ENCODE data around the gene BTD. TPM values are rescaled to one million over a fixed set of nuclear protein-coding genes. Genes with fewer than 3 reads are reported as not detected.

Gene BTD
- total RNA-seq, 1 donor from 2014 or later: 12.7 TPM

GRCh38 chr3:15631426-15632211 is 30.1 kb downstream of the BTD start:
- Mint-ChIP-seq H3K27ac (ENCODE audit: unreplicated experiment) (peak overlapping the region; percentile 31), H3K4me3 (ENCODE audit: unreplicated experiment) (no peak overlapping the region), H3K27me3 (ENCODE audit: unreplicated experiment) (peaks cover 6% of the 10 kb centered on the region), H3K36me3 (ENCODE audit: unreplicated experiment) (peaks cover 6% of the 10 kb centered on the region), H3K4me1 (ENCODE audit: low read depth, unreplicated experiment) (peaks cover 5% of the 10 kb centered on the region), H3K9me3 (ENCODE audit: unreplicated experiment) (no peaks in the 10 kb centered on the region)
- TF ChIP-seq CTCF (IDR thresholded peaks at IDR 0.05; ENCODE audit: partially characterized antibody, unreplicated experiment): no peak
- DNase-seq: peak; percentile 30

GRCh38 chr3:15632212-15632580 is 30.7 kb downstream of the BTD start:
- no peak for TF ChIP-seq CTCF (IDR thresholded peaks at IDR 0.05; ENCODE audit: partially characterized antibody, unreplicated experiment)
- H3K9me3 Mint-ChIP-seq (ENCODE audit: unreplicated experiment): no peaks in the 10 kb centered on the region
- H3K4me3 Mint-ChIP-seq (ENCODE audit: unreplicated experiment): no peak overlapping the region
- no peak for DNase-seq
- H3K27ac Mint-ChIP-seq (ENCODE audit: unreplicated experiment): no peak overlapping the region
- H3K27me3 Mint-ChIP-seq (ENCODE audit: unreplicated experiment): peaks cover 2% of the 10 kb centered on the region
- peaks cover 6% of the 10 kb centered on the region for H3K36me3 Mint-ChIP-seq (ENCODE audit: unreplicated experiment)
- peaks cover 5% of the 10 kb centered on the region for H3K4me1 Mint-ChIP-seq (ENCODE audit: low read depth, unreplicated experiment)

- Mint-ChIP-seq H3K4me3 (ENCODE audit: unreplicated experiment) (no peak overlapping the region), H3K27ac (ENCODE audit: unreplicated experiment) (no peak overlapping the region), H3K36me3 (ENCODE audit: unreplicated experiment) (peaks cover 6% of the 10 kb centered on the region), H3K9me3 (ENCODE audit: unreplicated experiment) (no peaks in the 10 kb centered on the region), H3K4me1 (ENCODE audit: low read depth, unreplicated experiment) (peaks cover 5% of the 10 kb centered on the region), H3K27me3 (ENCODE audit: unreplicated experiment) (peaks cover 2% of the 10 kb centered on the region)
- no peak for TF ChIP-seq CTCF (IDR thresholded peaks at IDR 0.05; ENCODE audit: partially characterized antibody, unreplicated experiment)
- no peak for DNase-seq
These were observed 31.6 kb downstream of the BTD start for GRCh38 chr3:15633159-15633558.

- H3K4me1 Mint-ChIP-seq (ENCODE audit: low read depth, unreplicated experiment): peaks cover 5% of the 10 kb centered on the region
- H3K9me3 Mint-ChIP-seq (ENCODE audit: unreplicated experiment): no peaks in the 10 kb centered on the region
- peaks cover 2% of the 10 kb centered on the region for H3K27me3 Mint-ChIP-seq (ENCODE audit: unreplicated experiment)
- H3K36me3 Mint-ChIP-seq (ENCODE audit: unreplicated experiment): peaks cover 6% of the 10 kb centered on the region
- TF ChIP-seq CTCF (IDR thresholded peaks at IDR 0.05; ENCODE audit: partially characterized antibody, unreplicated experiment): no peak
- DNase-seq: no peak
- no peak overlapping the region for H3K4me3 Mint-ChIP-seq (ENCODE audit: unreplicated experiment)
- H3K27ac Mint-ChIP-seq (ENCODE audit: unreplicated experiment): no peak overlapping the region
These were observed 32.4 kb downstream of the BTD start for GRCh38 chr3:15633766-15634598.

- Mint-ChIP-seq H3K9me3 (ENCODE audit: unreplicated experiment) (no peaks in the 10 kb centered on the region), H3K27me3 (ENCODE audit: unreplicated experiment) (peaks cover 2% of the 10 kb centered on the region), H3K27ac (ENCODE audit: unreplicated experiment) (no peak overlapping the region), H3K4me3 (ENCODE audit: unreplicated experiment) (no peak overlapping the region), H3K36me3 (ENCODE audit: unreplicated experiment) (peaks cover 6% of the 10 kb centered on the region), H3K4me1 (ENCODE audit: low read depth, unreplicated experiment) (peaks cover 5% of the 10 kb centered on the region)
- no peak for DNase-seq
- TF ChIP-seq CTCF (IDR thresholded peaks at IDR 0.05; ENCODE audit: partially characterized antibody, unreplicated experiment): no peak
These were observed 33.1 kb downstream of the BTD start for GRCh38 chr3:15634671-15635070.
